SK-N-MC (cell line): ENCODE results near the gene CCR6.

Source experiments
- EZH2 ChIP-seq: fragments of 200-600 bp; sonication (generic); IDR thresholded peaks from one replicate; pipeline ENCODE4 v1.6.1; 2017; ENCODE audit warnings: antibody characterized with exemption
- POLR2AphosphoS5 ChIP-seq: IDR thresholded peaks from 2 replicates; pipeline ENCODE4 v1.6.1; 2012; ENCODE audit warnings: mild to moderate bottlenecking, low read depth, low read length, borderline replicate concordance

DNA sequence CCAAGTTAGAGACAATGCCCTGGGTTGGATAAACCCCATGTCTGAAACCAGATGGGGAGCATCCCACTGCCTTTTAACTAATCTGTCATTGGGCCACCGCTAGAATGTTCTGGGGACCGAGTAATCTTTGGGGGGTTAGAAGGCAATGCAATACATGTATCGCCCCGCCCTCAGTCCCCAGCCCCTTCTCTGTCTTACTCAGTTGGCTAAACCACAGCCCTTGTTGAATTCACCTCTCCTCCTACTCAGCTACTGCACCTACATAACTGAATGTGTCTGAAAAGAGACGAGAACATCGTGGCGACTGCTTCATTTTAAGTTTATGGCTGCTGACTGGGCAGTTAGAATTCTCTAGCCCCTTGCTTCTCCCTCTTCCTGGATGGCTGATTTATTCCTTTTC is 15.1 kb upstream of the CCR6 start:
- no peak for TF ChIP-seq EZH2
- TF ChIP-seq POLR2AphosphoS5, result no peak
